NB4 (cell line): ENCODE data around the gene RBM17.

Experiments used
- DNase-seq: peaks from one replicate; pipeline ENCODE4 v3.0.0; 2010; ENCODE audit warnings: low read depth
- H3K4me3 ChIP-seq: one replicate; pipeline ENCODE4 v1.5.1; 2011; ENCODE audit warnings: mild to moderate bottlenecking, low read depth, low read length, moderate library complexity
- CTCF ChIP-seq: IDR thresholded peaks from one replicate; pipeline ENCODE4 v1.5.1; 2012; ENCODE audit warnings: low read depth, low read length
- MAX ChIP-seq: IDR thresholded peaks from 2 replicates; pipeline ENCODE4 v1.6.1; 2011; ENCODE audit warnings: low read depth, low read length
- MYC ChIP-seq: IDR thresholded peaks from 2 replicates; pipeline ENCODE4 v1.6.1; 2011; ENCODE audit warnings: low read depth, low read length
- POLR2A ChIP-seq: IDR thresholded peaks from 2 replicates; pipeline ENCODE4 v1.6.1; 2011; ENCODE audit warnings: mild to moderate bottlenecking; ENCODE audit not compliant: insufficient read length; ENCODE audit errors: extremely low read depth

The RBM17 gene

GRCh38 chr10:6074489-6075301 lies 14.1 kb upstream of the RBM17 start:
- TF ChIP-seq MAX: no peak
- no peak for TF ChIP-seq MYC
- no peak for TF ChIP-seq POLR2A
- TF ChIP-seq CTCF: no peak
- no peak overlapping the region for H3K4me3 ChIP-seq
- DNase-seq: peak; percentile 42

- no peak overlapping the region for H3K4me3 ChIP-seq
- DNase-seq: no peak
- TF ChIP-seq MYC: no peak
- TF ChIP-seq POLR2A: no peak
- no peak for TF ChIP-seq MAX
- TF ChIP-seq CTCF: no peak
Measured at GRCh38 chr10:6077071-6077675, 11.7 kb upstream of the RBM17 start.

GRCh38 chr10:6079044-6079443 lies 9.8 kb upstream of the RBM17 start:
- H3K4me3 ChIP-seq: no peak overlapping the region
- DNase-seq: no peak
- TF ChIP-seq POLR2A: no peak
- no peak for TF ChIP-seq MAX
- TF ChIP-seq CTCF: no peak
- TF ChIP-seq MYC: no peak

- no peak for DNase-seq
- no peak overlapping the region for H3K4me3 ChIP-seq
- TF ChIP-seq CTCF (no peak), MYC (no peak), MAX (no peak), POLR2A (no peak)
Measured at GRCh38 chr10:6080417-6080973, 8.3 kb upstream of the RBM17 start.

GRCh38 chr10:6082496-6083395 lies 6.1 kb upstream of the RBM17 start:
- TF ChIP-seq MYC (no peak), MAX (no peak), CTCF (no peak), POLR2A (no peak)
- no peak for DNase-seq
- H3K4me3 ChIP-seq: no peak overlapping the region
